BE2C (cell line): ENCODE data around the gene SNCG.

ENCODE experiments used
- DNase-seq: peaks from one replicate; pipeline ENCODE4 v3.0.0-alpha.2; 2020
- H3K27me3 ChIP-seq: fragments of 250-450 bp; sonication (Bioruptor Pico); 2 replicates; pipeline ENCODE4 v1.5.1; 2020; ENCODE audit warnings: mild to moderate bottlenecking
- H3K36me3 ChIP-seq: fragments of 250-450 bp; sonication (Bioruptor Pico); 2 replicates; pipeline ENCODE4 v1.5.1; 2020; ENCODE audit warnings: mild to moderate bottlenecking
- H3K4me1 ChIP-seq: fragments of 250-450 bp; sonication (Bioruptor Pico); 2 replicates; pipeline ENCODE4 v1.5.1; 2020
- H3K4me3 ChIP-seq: 2 replicates; pipeline ENCODE4 v1.5.1; 2011; ENCODE audit warnings: low read depth, low read length
- H3K9me3 ChIP-seq: fragments of 250-450 bp; sonication (Bioruptor Pico); 2 replicates; pipeline ENCODE4 v1.5.1; 2020
- CTCF ChIP-seq: IDR thresholded peaks from 2 replicates; pipeline ENCODE4 v1.5.1; 2012; ENCODE audit warnings: mild to moderate bottlenecking, low read depth, low read length

Gene SNCG

GRCh38 chr10:86960003-86960862, 1.8 kb downstream of the SNCG start:
- Histone ChIP-seq H3K27me3 (no peaks in the 10 kb centered on the region), H3K9me3 (no peaks in the 10 kb centered on the region), H3K4me3 (no peak overlapping the region), H3K4me1 (peaks cover 8% of the 10 kb centered on the region; the same call in 1 of the 2 replicates), H3K36me3 (no peaks in the 10 kb centered on the region)
- DNase-seq = peak; percentile 41
- peak; percentile 80 for TF ChIP-seq CTCF

GRCh38 chr10:86960863-86961434, 2.5 kb downstream of the SNCG start:
- no peak overlapping the region for H3K4me3 ChIP-seq
- no peak for DNase-seq
- H3K27me3 ChIP-seq = no peaks in the 10 kb centered on the region
- H3K9me3 ChIP-seq = no peaks in the 10 kb centered on the region
- peaks cover 8% of the 10 kb centered on the region for H3K4me1 ChIP-seq
- TF ChIP-seq CTCF = no peak
- H3K36me3 ChIP-seq = no peaks in the 10 kb centered on the region

GRCh38 chr10:86961481-86962091, 3.2 kb downstream of the SNCG start:
- TF ChIP-seq CTCF = no peak
- H3K27me3 ChIP-seq = no peaks in the 10 kb centered on the region
- H3K36me3 ChIP-seq = no peaks in the 10 kb centered on the region
- H3K9me3 ChIP-seq = no peaks in the 10 kb centered on the region
- H3K4me1 ChIP-seq = peaks cover 8% of the 10 kb centered on the region
- DNase-seq = no peak
- no peak overlapping the region for H3K4me3 ChIP-seq

GRCh38 chr10:86962136-86962980, 4.0 kb downstream of the SNCG start:
- TF ChIP-seq CTCF = no peak
- no peak overlapping the region for H3K4me3 ChIP-seq
- H3K4me1 ChIP-seq = peaks cover 15% of the 10 kb centered on the region

GRCh38 chr10:86962981-86963310, 4.5 kb downstream of the SNCG start:
- Histone ChIP-seq H3K27me3 (no peaks in the 10 kb centered on the region), H3K4me1 (peaks cover 15% of the 10 kb centered on the region), H3K9me3 (no peaks in the 10 kb centered on the region), H3K4me3 (no peak overlapping the region), H3K36me3 (no peaks in the 10 kb centered on the region)
- TF ChIP-seq CTCF = no peak
- no peak for DNase-seq

More at GRCh38 chr10:86962136-86962980, 4.0 kb downstream of the SNCG start:
- no peak for DNase-seq
- no peaks in the 10 kb centered on the region for H3K9me3 ChIP-seq
- no peaks in the 10 kb centered on the region for H3K27me3 ChIP-seq
- no peaks in the 10 kb centered on the region for H3K36me3 ChIP-seq
